ENCODE results near the gene TTN.

DNA sequence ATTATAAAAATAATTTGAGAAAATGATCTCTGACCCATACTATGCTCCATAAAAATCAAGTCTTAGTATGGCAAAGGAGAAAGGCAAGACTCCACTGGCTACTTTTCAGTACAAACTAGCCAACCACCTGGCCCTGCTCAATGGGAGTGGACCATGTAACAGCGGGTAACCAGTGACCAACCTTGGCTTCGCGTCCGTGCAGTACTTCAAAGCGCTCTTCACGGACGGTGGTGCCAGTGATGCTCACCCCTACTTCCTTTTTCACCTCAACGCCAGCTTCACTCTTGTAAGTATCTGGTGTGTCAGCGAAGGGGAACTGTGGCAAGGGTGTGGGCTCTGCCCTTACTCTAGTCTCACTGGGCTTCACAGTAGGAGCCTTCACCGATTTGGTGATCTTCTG lies 23.3 kb downstream of the TTN start:
- TF ChIP-seq ZFP3 (CRISPR knock-in tag; IDR thresholded peaks at IDR 0.05) (no peak), PATZ1 (CRISPR knock-in tag; IDR thresholded peaks at IDR 0.05; ENCODE audit: borderline replicate concordance) (no peak), ARNTL (CRISPR knock-in tag; IDR thresholded peaks at IDR 0.05; ENCODE audit: borderline replicate concordance, low read depth) (no peak), OSR1 (CRISPR knock-in tag; IDR thresholded peaks at IDR 0.05) (no peak), ESRRG (CRISPR knock-in tag; IDR thresholded peaks at IDR 0.05) (no peak), PPARA (CRISPR knock-in tag; IDR thresholded peaks at IDR 0.05; ENCODE audit: borderline replicate concordance) (no peak), BACH2 (CRISPR knock-in tag; IDR thresholded peaks at IDR 0.05; ENCODE audit: borderline replicate concordance) (no peak), CREB5 (CRISPR knock-in tag; IDR thresholded peaks at IDR 0.05; ENCODE audit: low read depth) (no peak), RARB (CRISPR knock-in tag; IDR thresholded peaks at IDR 0.05) (no peak), CSDC2 (CRISPR knock-in tag; IDR thresholded peaks at IDR 0.05) (no peak), ZFP30 (CRISPR knock-in tag; IDR thresholded peaks at IDR 0.05) (no peak), SNAI2 (CRISPR knock-in tag; IDR thresholded peaks at IDR 0.05) (no peak), ZNF70 (CRISPR knock-in tag; IDR thresholded peaks at IDR 0.05) (no peak)
- TF ChIP-seq, protein P1, sequence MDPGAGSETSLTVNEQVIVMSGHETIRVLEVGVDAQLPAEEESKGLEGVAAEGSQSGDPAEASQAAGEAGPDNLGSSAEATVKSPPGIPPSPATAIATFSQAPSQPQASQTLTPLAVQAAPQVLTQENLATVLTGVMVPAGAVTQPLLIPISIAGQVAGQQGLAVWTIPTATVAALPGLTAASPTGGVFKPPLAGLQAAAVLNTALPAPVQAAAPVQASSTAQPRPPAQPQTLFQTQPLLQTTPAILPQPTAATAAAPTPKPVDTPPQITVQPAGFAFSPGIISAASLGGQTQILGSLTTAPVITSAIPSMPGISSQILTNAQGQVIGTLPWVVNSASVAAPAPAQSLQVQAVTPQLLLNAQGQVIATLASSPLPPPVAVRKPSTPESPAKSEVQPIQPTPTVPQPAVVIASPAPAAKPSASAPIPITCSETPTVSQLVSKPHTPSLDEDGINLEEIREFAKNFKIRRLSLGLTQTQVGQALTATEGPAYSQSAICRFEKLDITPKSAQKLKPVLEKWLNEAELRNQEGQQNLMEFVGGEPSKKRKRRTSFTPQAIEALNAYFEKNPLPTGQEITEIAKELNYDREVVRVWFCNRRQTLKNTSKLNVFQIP (CRISPR knock-in tag; IDR thresholded peaks at IDR 0.05; ENCODE audit: borderline replicate concordance, low read depth) = no peak

All from SK-N-SH treated with all-trans-retinoic acid at 6 μM for 48 hours (cell line).